ENCODE measurements around the gene WNT8B. TPM values are rescaled to one million over a fixed set of nuclear protein-coding genes. Genes with fewer than 3 reads are reported as not detected.

Gene WNT8B
- total RNA-seq, 4 donors from 2014 or later = not detected

GRCh38 chr10:100446130-100446761, 16.6 kb upstream of the WNT8B start:
- Histone ChIP-seq H3K4me1 (no peaks in the 10 kb centered on the region), H3K4me3 (no peak overlapping the region), H3K36me3 (no peaks in the 10 kb centered on the region), H3K27me3 (no peaks in the 10 kb centered on the region), H3K27ac (no peak overlapping the region), H3K9me3 (no peaks in the 10 kb centered on the region)
- intact Hi-C loops (cut with DNase I; ENCODE audit: low total_unique reads) (no loop called here), in situ Hi-C loops (cut with MboI; ENCODE audit: low pct_ligation_motif_present in 1 of 4, low pct_unique_long_range_greater_than_20kb in 1 of 4, low sequenced_read_pairs in 3 of 4) (no loop called here)
- no peak for TF ChIP-seq CTCF (IDR thresholded peaks at IDR 0.05)
- TF ChIP-seq EP300 (IDR thresholded peaks at IDR 0.05; ENCODE audit: low read depth) = no peak
- no peak for TF ChIP-seq POLR2A (IDR thresholded peaks at IDR 0.05)
- TF ChIP-seq POLR2AphosphoS5 (IDR thresholded peaks at IDR 0.05) = no peak
- 20 to 59% methylated on average over 1 to 4 of the region's 4 CpGs for WGBS, 2 donors (ENCODE audit: low coverage in 1 of 2)
- no peak for DNase-seq

GRCh38 chr10:100447663-100448062, 15.1 kb upstream of the WNT8B start:
- H3K4me3 ChIP-seq = no peak overlapping the region
- in situ Hi-C loops (cut with MboI; ENCODE audit: low pct_ligation_motif_present in 1 of 4, low pct_unique_long_range_greater_than_20kb in 1 of 4, low sequenced_read_pairs in 3 of 4) = no loop called here
- intact Hi-C loops (cut with DNase I; ENCODE audit: low total_unique reads) = no loop called here
- no peaks in the 10 kb centered on the region for H3K9me3 ChIP-seq
- peaks cover 8% of the 10 kb centered on the region for H3K27me3 ChIP-seq
- DNase-seq = no peak
- no peaks in the 10 kb centered on the region for H3K36me3 ChIP-seq
- WGBS, 2 donors (ENCODE audit: low coverage in 1 of 2) = 86 to 90% methylated on average over 1 of the region's 1 CpG
- no peak for TF ChIP-seq EP300 (IDR thresholded peaks at IDR 0.05; ENCODE audit: low read depth)
- no peak for TF ChIP-seq POLR2A (IDR thresholded peaks at IDR 0.05)
- TF ChIP-seq POLR2AphosphoS5 (IDR thresholded peaks at IDR 0.05) = no peak
- TF ChIP-seq CTCF (IDR thresholded peaks at IDR 0.05) = no peak
- H3K27ac ChIP-seq = no peak overlapping the region
- no peaks in the 10 kb centered on the region for H3K4me1 ChIP-seq

GRCh38 chr10:100448951-100449350, 13.9 kb upstream of the WNT8B start:
- no peak for TF ChIP-seq CTCF (IDR thresholded peaks at IDR 0.05)
- Histone ChIP-seq H3K4me3 (no peak overlapping the region), H3K36me3 (no peaks in the 10 kb centered on the region), H3K27ac (no peak overlapping the region), H3K4me1 (no peaks in the 10 kb centered on the region), H3K9me3 (no peaks in the 10 kb centered on the region), H3K27me3 (peaks cover 15% of the 10 kb centered on the region)
- no peak for DNase-seq
- in situ Hi-C loops (cut with MboI; ENCODE audit: low pct_ligation_motif_present in 1 of 4, low pct_unique_long_range_greater_than_20kb in 1 of 4, low sequenced_read_pairs in 3 of 4) = no loop called here
- WGBS, 2 donors (ENCODE audit: low coverage in 1 of 2) = 70 to 89% methylated on average over 2 to 4 of the region's 4 CpGs
- intact Hi-C loops (cut with DNase I; ENCODE audit: low total_unique reads) = no loop called here

GRCh38 chr10:100468322-100468721, 5.5 kb downstream of the WNT8B start:
- in situ Hi-C loops (cut with MboI; ENCODE audit: low pct_ligation_motif_present in 1 of 4, low pct_unique_long_range_greater_than_20kb in 1 of 4, low sequenced_read_pairs in 3 of 4) (no loop called here), intact Hi-C loops (cut with DNase I; ENCODE audit: low total_unique reads) (no loop called here)
- Histone ChIP-seq H3K27ac (no peak overlapping the region), H3K4me3 (no peak overlapping the region), H3K4me1 (no peaks in the 10 kb centered on the region), H3K27me3 (peaks cover 41% of the 10 kb centered on the region), H3K9me3 (no peaks in the 10 kb centered on the region), H3K36me3 (no peaks in the 10 kb centered on the region)
- WGBS, 2 donors (ENCODE audit: low coverage in 1 of 2) = 67 to 73% methylated on average over 1 to 5 of the region's 5 CpGs
- no peak for TF ChIP-seq POLR2AphosphoS5 (IDR thresholded peaks at IDR 0.05)
- TF ChIP-seq CTCF (IDR thresholded peaks at IDR 0.05) = no peak
- TF ChIP-seq POLR2A (IDR thresholded peaks at IDR 0.05) = no peak
- no peak for TF ChIP-seq EP300 (IDR thresholded peaks at IDR 0.05; ENCODE audit: low read depth)
- DNase-seq = no peak
